Spleen (tissue), 7 donors: ENCODE measurements around the gene ALDOB.

Source experiments
- POLR2A ChIP-seq, 3 donors: fragments of 450-650 bp; IDR thresholded peaks; one replicate each; pipeline ENCODE4 v1.5.1; 2017; ENCODE audit warnings: antibody characterized with exemption in 3 of 3, mild to moderate bottlenecking in 1 of 3
- POLR2AphosphoS5 ChIP-seq, 3 donors: sonication (generic); formaldehyde crosslinking; IDR thresholded peaks; one replicate each; pipeline ENCODE4 v1.5.1; 2017; ENCODE audit warnings: antibody characterized with exemption in 3 of 3
- TF ChIP-seq, protein P1 (sequence below), 11 experiments: fragments of 200-600 bp in 7 of 11; fragments of 450-650 bp in 4 of 11; sonication (generic) in 4 of 11; IDR thresholded peaks in 8 of 11; conservative IDR thresholded peaks in 3 of 11; 1 replicate in 7 of 11; 2 replicates in 4 of 11; pipeline versions ENCODE4 v1.4.0 to v1.8.0; 2016 to 2021; ENCODE audit warnings: antibody characterized with exemption in 11 of 11, inconsistent platforms in 4 of 11, mild to moderate bottlenecking in 1 of 11
- donor health status: DM: no; HTN: no; CAD: no; lungs with moderate emphysema.
- donor health status: DM: no; HTN: no; CAD: no.
- donor health status: DM: no; HTN: no; CAD: no.

DNA sequence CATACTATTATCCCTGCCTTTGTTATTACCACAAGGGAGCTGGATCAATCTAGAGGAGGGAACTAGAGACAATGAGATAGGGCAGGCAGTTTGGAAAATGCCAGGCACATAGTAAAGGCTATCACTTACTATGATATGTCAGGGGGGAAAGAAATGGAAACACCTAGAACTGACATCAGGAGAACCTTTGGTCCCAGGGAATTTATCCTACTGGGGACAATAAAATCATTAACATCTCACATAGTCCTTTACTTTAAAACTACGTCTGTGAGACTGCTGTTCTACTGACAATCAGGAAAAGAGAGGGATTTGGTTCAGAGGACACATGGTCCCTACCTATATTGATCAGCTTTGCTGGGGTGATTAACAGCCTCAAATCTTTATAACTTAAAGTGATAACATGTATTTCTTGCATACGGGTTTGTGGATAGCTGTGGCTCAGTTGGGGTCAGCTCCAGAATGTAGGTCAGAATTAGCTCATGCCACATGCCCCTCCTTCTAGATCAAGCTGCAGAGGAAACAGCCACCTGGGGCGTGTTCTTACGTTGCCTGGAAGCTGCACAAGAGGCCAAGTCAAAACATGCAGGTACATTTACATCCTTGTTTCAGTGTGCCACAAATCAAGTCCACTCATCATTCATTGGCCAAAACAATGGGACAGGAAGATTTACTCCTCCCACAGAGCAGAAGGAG is 43.9 kb upstream of the ALDOB start:
- TF ChIP-seq POLR2A (IDR thresholded peaks at IDR 0.05) (no peak), POLR2AphosphoS5 (IDR thresholded peaks at IDR 0.05) (no peak)
- TF ChIP-seq, protein P1, sequence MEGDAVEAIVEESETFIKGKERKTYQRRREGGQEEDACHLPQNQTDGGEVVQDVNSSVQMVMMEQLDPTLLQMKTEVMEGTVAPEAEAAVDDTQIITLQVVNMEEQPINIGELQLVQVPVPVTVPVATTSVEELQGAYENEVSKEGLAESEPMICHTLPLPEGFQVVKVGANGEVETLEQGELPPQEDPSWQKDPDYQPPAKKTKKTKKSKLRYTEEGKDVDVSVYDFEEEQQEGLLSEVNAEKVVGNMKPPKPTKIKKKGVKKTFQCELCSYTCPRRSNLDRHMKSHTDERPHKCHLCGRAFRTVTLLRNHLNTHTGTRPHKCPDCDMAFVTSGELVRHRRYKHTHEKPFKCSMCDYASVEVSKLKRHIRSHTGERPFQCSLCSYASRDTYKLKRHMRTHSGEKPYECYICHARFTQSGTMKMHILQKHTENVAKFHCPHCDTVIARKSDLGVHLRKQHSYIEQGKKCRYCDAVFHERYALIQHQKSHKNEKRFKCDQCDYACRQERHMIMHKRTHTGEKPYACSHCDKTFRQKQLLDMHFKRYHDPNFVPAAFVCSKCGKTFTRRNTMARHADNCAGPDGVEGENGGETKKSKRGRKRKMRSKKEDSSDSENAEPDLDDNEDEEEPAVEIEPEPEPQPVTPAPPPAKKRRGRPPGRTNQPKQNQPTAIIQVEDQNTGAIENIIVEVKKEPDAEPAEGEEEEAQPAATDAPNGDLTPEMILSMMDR (IDR thresholded peaks at IDR 0.05 in 8 of 11, conservative IDR thresholded peaks at IDR 0.05 in 3 of 11), result no peak
